HepG2 (cell line): Measurements from ENCODE around the gene PRR15L. TPM values are rescaled to one million over a fixed set of nuclear protein-coding genes. Genes with fewer than 3 reads are reported as not detected.

ENCODE experiments used
- CEBPG ChIP-seq: IDR thresholded peaks from 2 replicates; pipeline ENCODE4 v1.6.1; 2016
- HNRNPUL1 ChIP-seq: fragments of 200-400 bp; formaldehyde crosslinking; IDR thresholded peaks from 2 replicates; pipeline ENCODE4 v1.6.1; 2017; ENCODE audit warnings: low read depth, mild to moderate bottlenecking, low read length, moderate library complexity
- KLF15 ChIP-seq: sonication (generic); formaldehyde crosslinking; IDR thresholded peaks from 2 replicates; pipeline ENCODE4 v1.8.1; 2023; ENCODE audit warnings: borderline replicate concordance, mild to moderate bottlenecking, inconsistent platforms, missing genetic modification reagents, mixed read lengths
- KMT2B ChIP-seq: IDR thresholded peaks from 2 replicates; pipeline ENCODE4 v1.6.1; 2016; ENCODE audit warnings: missing genetic modification reagents, missing compliant biosample characterization
- LBX2 ChIP-seq: sonication (generic); formaldehyde crosslinking; IDR thresholded peaks from 2 replicates; pipeline ENCODE4 v1.5.0; 2020; ENCODE audit warnings: missing genetic modification reagents, mild to moderate bottlenecking, borderline replicate concordance
- SMYD3 ChIP-seq: sonication (generic); formaldehyde crosslinking; IDR thresholded peaks from 2 replicates; pipeline ENCODE4 v1.8.1; 2023; ENCODE audit warnings: mild to moderate bottlenecking, missing genetic modification reagents
- TEAD2 ChIP-seq: sonication (generic); formaldehyde crosslinking; IDR thresholded peaks from 2 replicates; pipeline ENCODE4 v1.9.0; 2021; ENCODE audit warnings: missing genetic modification reagents
- ZBTB42 ChIP-seq: sonication (generic); formaldehyde crosslinking; IDR thresholded peaks from 2 replicates; pipeline ENCODE4 v1.5.0; 2020; ENCODE audit warnings: mild to moderate bottlenecking, missing genetic modification reagents
- ZC3H4 ChIP-seq: sonication (generic); formaldehyde crosslinking; IDR thresholded peaks from 2 replicates; pipeline ENCODE4 v1.4.0; 2020; ENCODE audit warnings: missing genetic modification reagents, borderline replicate concordance
- ZNF615 ChIP-seq: sonication (generic); formaldehyde crosslinking; IDR thresholded peaks from 2 replicates; pipeline ENCODE4 v1.5.0; 2020; ENCODE audit warnings: mild to moderate bottlenecking, missing genetic modification reagents, borderline replicate concordance
- ZNF646 ChIP-seq: sonication (generic); formaldehyde crosslinking; IDR thresholded peaks from 2 replicates; pipeline ENCODE4 v1.9.0; 2021; ENCODE audit warnings: mild to moderate bottlenecking, missing genetic modification reagents
- ZNF670 ChIP-seq: sonication (generic); formaldehyde crosslinking; IDR thresholded peaks from 2 replicates; pipeline ENCODE4 v1.8.0; 2022; ENCODE audit warnings: mild to moderate bottlenecking, missing genetic modification reagents, borderline replicate concordance
- ZNF674 ChIP-seq: sonication (generic); formaldehyde crosslinking; IDR thresholded peaks from 2 replicates; pipeline ENCODE4 v1.5.0; 2020; ENCODE audit warnings: low read depth, mild to moderate bottlenecking, missing genetic modification reagents
- ZZZ3 ChIP-seq: sonication (generic); formaldehyde crosslinking; IDR thresholded peaks from 2 replicates; pipeline ENCODE4 v1.4.0; 2020; ENCODE audit warnings: missing genetic modification reagents, mild to moderate bottlenecking, borderline replicate concordance
- polyA plus RNA-seq, 8 experiments: library from polyadenylated mRNA; depleted of rRNA in 3 of 8; stranded (reverse) in 7 of 8; unstranded in 1 of 8; fragments of >200 nt; fragmentation: Illumina TruSeq in 4 of 8; extraction: Trizol in 4 of 8; gene quantifications; 2 replicates each; pipeline versions ENCODE4 v1.2.1 to v1.2.3, GENCODE V29; 2011 to 2016; ENCODE audit warnings: low read depth in 4 of 8, missing spikeins in 1 of 8, mixed read lengths in 1 of 8; ENCODE audit not compliant: insufficient read depth in 1 of 8
- total RNA-seq, 5 experiments: library from RNA; depleted of rRNA; stranded (reverse); fragments of >200 nt; fragmentation: Illumina TruSeq; extraction: Trizol; gene quantifications; 2 replicates each; pipeline ENCODE4 v1.2.3, GENCODE V29; 2016; ENCODE audit warnings: low read depth in 1 of 5
- TF ChIP-seq, protein P1 (sequence below): sonication (generic); formaldehyde crosslinking; IDR thresholded peaks from 2 replicates; pipeline ENCODE4 v1.4.0; 2020; ENCODE audit warnings: missing genetic modification reagents
- TF ChIP-seq, protein P2 (sequence below): IDR thresholded peaks from 2 replicates; pipeline ENCODE4 v1.6.1; 2012; ENCODE audit warnings: low read depth, low read length, improper control_type of control experiment
- TF ChIP-seq, protein P3 (sequence below): IDR thresholded peaks from 2 replicates; pipeline ENCODE4 v1.6.1; 2016

Gene PRR15L
- total and polyA plus RNA-seq, 2 of the 13 experiments (the other 11 are each of a cell fraction or from before 2014, with no cell fraction given): 0.44 to 2.0 TPM

- TF ChIP-seq ZNF646 (CRISPR knock-in tag): 0 out of 2 replicates have a peak, but pooled peaks have one; percentile 42
- TF ChIP-seq, protein P1, sequence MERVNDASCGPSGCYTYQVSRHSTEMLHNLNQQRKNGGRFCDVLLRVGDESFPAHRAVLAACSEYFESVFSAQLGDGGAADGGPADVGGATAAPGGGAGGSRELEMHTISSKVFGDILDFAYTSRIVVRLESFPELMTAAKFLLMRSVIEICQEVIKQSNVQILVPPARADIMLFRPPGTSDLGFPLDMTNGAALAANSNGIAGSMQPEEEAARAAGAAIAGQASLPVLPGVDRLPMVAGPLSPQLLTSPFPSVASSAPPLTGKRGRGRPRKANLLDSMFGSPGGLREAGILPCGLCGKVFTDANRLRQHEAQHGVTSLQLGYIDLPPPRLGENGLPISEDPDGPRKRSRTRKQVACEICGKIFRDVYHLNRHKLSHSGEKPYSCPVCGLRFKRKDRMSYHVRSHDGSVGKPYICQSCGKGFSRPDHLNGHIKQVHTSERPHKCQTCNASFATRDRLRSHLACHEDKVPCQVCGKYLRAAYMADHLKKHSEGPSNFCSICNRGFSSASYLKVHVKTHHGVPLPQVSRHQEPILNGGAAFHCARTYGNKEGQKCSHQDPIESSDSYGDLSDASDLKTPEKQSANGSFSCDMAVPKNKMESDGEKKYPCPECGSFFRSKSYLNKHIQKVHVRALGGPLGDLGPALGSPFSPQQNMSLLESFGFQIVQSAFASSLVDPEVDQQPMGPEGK (CRISPR knock-in tag): peak; percentile 73; the same call in 1 of the 2 replicates
- TF ChIP-seq TEAD2 (CRISPR knock-in tag): peak; percentile 62; the same call in 1 of the 2 replicates
- TF ChIP-seq CEBPG (CRISPR knock-in tag): peak; percentile 79
- TF ChIP-seq ZNF615: no peak; the same call in 1 of the 2 replicates
- peak; percentile 93 for TF ChIP-seq SMYD3 (CRISPR knock-in tag)
- TF ChIP-seq, protein P2, sequence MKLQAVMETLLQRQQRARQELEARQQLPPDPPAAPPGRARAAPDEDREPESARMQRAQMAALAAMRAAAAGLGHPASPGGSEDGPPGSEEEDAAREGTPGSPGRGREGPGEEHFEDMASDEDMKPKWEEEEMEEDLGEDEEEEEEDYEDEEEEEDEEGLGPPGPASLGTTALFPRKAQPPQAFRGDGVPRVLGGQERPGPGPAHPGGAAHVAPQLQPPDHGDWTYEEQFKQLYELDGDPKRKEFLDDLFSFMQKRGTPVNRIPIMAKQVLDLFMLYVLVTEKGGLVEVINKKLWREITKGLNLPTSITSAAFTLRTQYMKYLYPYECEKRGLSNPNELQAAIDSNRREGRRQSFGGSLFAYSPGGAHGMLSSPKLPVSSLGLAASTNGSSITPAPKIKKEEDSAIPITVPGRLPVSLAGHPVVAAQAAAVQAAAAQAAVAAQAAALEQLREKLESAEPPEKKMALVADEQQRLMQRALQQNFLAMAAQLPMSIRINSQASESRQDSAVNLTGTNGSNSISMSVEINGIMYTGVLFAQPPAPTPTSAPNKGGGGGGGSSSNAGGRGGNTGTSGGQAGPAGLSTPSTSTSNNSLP: peak; percentile 55; the same call in 1 of the 2 replicates
- TF ChIP-seq, protein P3, sequence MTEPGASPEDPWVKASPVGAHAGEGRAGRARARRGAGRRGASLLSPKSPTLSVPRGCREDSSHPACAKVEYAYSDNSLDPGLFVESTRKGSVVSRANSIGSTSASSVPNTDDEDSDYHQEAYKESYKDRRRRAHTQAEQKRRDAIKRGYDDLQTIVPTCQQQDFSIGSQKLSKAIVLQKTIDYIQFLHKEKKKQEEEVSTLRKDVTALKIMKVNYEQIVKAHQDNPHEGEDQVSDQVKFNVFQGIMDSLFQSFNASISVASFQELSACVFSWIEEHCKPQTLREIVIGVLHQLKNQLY (CRISPR knock-in tag): no peak
- peak; percentile 92; the same call in 1 of the 2 replicates for TF ChIP-seq ZNF670 (CRISPR knock-in tag)
- peak; percentile 85 for TF ChIP-seq ZC3H4
- TF ChIP-seq ZNF674 (CRISPR knock-in tag): peak; percentile 95; the same call in 1 of the 2 replicates
- peak; percentile 98 for TF ChIP-seq ZBTB42 (CRISPR knock-in tag)
- TF ChIP-seq KMT2B (CRISPR knock-in tag): peak; percentile 81
- TF ChIP-seq HNRNPUL1: 0 out of 2 replicates have a peak, but pooled peaks have one; percentile 40
- TF ChIP-seq LBX2 (CRISPR knock-in tag): peak; percentile 98
- TF ChIP-seq ZZZ3 (CRISPR knock-in tag): no peak
- TF ChIP-seq KLF15 (CRISPR knock-in tag): peak; percentile 32
Measured at GRCh38 chr17:47970725-47971499, 13.2 kb upstream of the PRR15L start, which contains the start of gene CDK5RAP3 (continued).
